ENCODE measurements around the gene CDC20.
"Not testable (repeated sequence)": the region's sequence is repeated elsewhere in the genome, so short reads cannot be mapped to it uniquely, and the experiment has no call there.

CDC20 gene

DNA sequence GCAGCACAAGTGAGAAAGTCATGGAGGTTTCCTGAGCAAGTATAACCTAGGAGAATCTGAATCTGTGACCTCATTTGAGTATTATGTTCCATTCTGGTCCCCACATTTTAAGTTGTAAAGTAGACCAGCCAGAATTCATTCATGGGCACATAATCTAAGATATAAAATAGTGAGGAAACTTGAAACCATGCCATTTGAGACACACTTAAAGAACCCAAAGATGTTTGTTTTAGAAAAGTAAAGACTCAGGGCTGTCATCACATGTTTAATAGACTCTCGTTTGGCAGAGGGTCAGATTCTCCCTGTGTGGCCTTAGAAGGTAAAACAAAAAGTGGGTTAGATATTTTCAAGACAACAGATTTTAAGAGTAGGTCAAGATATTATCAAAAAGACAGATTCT lies 37.3 kb downstream of the CDC20 start:
- DNase-seq (ENCODE audit: extremely low read depth, low read depth), result no peak
- TF ChIP-seq, protein P1, sequence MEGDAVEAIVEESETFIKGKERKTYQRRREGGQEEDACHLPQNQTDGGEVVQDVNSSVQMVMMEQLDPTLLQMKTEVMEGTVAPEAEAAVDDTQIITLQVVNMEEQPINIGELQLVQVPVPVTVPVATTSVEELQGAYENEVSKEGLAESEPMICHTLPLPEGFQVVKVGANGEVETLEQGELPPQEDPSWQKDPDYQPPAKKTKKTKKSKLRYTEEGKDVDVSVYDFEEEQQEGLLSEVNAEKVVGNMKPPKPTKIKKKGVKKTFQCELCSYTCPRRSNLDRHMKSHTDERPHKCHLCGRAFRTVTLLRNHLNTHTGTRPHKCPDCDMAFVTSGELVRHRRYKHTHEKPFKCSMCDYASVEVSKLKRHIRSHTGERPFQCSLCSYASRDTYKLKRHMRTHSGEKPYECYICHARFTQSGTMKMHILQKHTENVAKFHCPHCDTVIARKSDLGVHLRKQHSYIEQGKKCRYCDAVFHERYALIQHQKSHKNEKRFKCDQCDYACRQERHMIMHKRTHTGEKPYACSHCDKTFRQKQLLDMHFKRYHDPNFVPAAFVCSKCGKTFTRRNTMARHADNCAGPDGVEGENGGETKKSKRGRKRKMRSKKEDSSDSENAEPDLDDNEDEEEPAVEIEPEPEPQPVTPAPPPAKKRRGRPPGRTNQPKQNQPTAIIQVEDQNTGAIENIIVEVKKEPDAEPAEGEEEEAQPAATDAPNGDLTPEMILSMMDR (IDR thresholded peaks at IDR 0.05; ENCODE audit: low read depth, low read length, missing control alignments), result no peak
- no peak overlapping the region for H3K4me3 ChIP-seq (replicated peaks; ENCODE audit: low read depth, low read length)

DNA sequence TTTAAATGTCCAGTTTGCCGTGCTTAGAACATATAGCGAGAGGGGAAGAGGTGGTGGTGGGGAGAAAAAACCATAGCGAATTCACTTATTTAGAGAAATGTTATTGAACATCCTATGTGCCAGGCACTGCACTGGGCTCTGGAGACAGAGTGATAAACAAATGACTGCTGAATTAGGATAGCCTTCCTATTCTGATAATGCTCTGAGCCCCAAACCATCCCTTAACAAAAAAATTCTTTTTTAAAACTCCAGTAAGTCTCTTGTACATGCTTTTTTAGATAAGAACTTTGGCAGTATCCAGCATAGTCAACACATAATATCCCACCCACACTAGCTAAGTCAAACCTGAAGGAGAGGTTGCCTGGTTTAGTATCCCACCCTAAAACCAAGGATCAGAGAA lies 39.4 kb downstream of the CDC20 start:
- DNase-seq (ENCODE audit: extremely low read depth, low read depth), result no peak
- TF ChIP-seq, protein P1 (IDR thresholded peaks at IDR 0.05; ENCODE audit: low read depth, low read length, missing control alignments), result no peak

DNA sequence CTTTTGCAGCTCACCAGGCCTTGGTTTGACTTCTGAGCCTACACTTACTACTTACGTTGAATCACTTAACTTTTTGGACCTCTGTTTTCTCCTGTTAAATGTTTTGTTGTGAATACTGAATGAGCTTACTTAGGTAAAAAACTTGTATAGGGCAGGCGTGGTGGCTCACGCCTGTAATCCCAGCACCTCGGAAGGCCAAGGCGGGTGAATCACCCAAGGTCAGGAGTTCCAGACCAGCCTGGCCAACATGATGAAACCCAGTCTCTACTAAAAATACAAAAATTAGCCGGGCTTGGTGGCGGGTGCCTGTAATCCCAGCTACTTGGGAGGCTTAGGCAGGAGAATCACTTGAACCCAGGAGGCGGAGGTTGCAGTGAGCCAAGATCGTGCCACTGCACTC lies 41.7 kb downstream of the CDC20 start:
- not testable (repeated sequence) for H3K4me3 ChIP-seq (replicated peaks; ENCODE audit: low read depth, low read length); DNase-seq (ENCODE audit: extremely low read depth, low read depth)

More for the DNA sequence above, 39.4 kb downstream of the CDC20 start:
- no peak overlapping the region for H3K4me3 ChIP-seq (replicated peaks; ENCODE audit: low read depth, low read length)

DNA sequence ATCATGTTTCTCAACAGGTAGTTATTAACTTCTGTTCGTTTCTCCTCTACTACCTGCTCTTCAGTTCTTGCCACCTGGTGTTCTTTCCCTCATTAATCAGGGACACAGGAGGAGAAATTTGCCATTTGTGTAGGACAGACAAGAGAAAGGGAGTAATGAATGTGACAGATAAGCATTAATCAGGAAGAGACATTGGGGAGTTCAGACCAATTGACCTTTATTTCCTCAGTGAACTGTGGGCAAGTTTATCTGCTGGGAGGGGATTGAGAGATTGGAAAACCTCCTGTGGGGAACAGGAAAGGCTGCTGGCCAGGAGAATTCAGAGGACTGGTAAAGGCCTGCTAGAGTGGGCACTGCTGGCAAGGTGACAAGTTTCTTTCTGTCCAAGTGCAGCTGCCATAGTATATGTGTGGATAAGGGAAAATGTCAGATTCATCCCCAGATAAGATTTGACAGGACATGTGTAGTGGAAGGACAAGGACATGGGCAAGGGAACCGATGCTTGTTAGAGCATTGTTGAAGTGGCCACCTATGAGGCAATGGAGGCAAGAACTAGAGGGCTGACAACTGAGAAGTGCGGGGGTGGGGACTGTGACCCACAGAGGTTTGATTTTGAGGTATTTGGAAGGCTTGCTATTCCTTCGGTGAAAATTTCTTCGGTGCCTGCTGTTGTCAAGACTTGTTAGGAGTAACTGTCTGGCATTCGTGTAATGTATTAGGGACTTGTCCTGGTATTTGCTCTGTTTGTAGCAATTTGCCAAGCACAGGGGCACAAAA lies 43.5 kb downstream of the CDC20 start:
- H3K4me3 ChIP-seq (replicated peaks; ENCODE audit: low read depth, low read length), result no peak overlapping the region
- TF ChIP-seq, protein P1 (IDR thresholded peaks at IDR 0.05; ENCODE audit: low read depth, low read length, missing control alignments), result no peak
- DNase-seq (ENCODE audit: extremely low read depth, low read depth), result no peak

DNA sequence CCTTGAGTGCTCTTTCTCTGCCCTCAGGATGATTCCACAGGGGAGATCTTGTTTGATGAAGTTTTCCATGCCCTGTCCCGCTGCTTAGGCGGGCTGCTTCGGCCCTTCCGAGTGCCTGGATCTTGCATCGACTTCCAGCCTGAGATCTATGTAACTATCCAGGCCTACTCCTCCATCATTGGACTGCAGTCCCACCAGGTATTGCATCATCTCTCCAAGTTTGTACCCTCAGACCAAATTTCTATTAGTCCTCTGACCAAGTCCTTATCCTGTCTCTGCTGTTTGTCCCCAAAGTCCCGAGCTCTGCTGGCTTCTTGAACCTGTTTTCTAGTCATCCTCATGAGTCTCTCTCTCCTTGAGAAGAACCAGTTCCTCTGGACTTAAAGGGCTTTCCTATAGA lies 45.6 kb downstream of the CDC20 start:
- no peak for DNase-seq (ENCODE audit: extremely low read depth, low read depth)
- H3K4me3 ChIP-seq (replicated peaks; ENCODE audit: low read depth, low read length), result no peak overlapping the region
- TF ChIP-seq, protein P1 (IDR thresholded peaks at IDR 0.05; ENCODE audit: low read depth, low read length, missing control alignments), result no peak

DNA sequence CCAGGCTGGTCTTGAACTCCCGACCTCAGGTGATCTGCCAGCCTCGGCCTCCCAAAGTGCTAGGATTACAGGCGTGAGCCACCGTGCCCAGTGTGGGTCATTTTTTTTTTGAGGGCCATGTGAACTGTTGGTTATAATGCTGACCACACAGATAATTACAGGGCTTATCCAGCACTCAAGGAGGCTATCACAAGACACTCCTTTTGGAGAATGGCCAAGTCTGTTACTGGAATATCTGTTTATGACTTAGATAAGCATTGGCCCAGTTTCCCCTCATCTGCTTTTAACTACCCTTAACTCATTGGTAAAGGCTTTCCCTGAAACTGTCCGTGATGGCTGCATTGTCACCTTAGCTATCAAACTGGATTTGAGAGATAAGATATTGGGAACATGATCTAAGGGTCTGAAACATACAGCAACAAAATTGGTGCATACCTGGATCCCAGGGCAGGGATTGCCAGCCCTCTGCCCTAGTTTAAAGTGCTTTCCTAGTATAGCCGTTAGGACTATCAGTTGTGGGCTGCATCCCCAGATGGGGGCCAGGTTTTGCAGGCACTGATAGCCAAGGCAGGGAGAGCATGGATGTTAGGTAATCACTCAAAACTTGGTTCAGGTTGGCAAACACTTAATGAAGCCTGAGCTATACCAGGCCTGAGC lies 46.6 kb downstream of the CDC20 start:
- H3K4me3 ChIP-seq (replicated peaks; ENCODE audit: low read depth, low read length), result no peak overlapping the region
- TF ChIP-seq, protein P1 (IDR thresholded peaks at IDR 0.05; ENCODE audit: low read depth, low read length, missing control alignments), result no peak
- no peak for DNase-seq (ENCODE audit: extremely low read depth, low read depth)

DNA sequence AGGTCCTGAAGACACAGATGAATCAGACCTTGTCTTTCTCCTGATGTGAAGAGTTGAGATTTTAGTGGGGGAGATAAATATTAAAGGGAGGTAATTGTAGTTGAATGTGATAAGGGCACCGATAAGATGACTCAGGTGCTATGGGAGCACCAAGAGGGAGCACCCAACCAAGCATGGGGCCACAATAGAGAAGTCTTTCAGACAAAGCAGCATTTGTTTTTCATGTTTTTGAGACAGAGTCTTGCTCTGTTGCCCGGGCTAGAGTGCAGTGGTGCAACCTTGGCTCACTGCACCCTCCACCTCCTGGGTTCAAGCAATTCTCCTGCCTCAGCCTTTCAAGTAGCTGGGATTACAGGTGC lies 47.1 kb downstream of the CDC20 start:
- no peak for DNase-seq (ENCODE audit: extremely low read depth, low read depth)
- TF ChIP-seq, protein P1 (IDR thresholded peaks at IDR 0.05; ENCODE audit: low read depth, low read length, missing control alignments), result no peak
- no peak overlapping the region for H3K4me3 ChIP-seq (replicated peaks; ENCODE audit: low read depth, low read length)

Data from HFF-Myc (cell line).